ENCODE measurements around the gene DNAJC11. TPM values are rescaled to one million over a fixed set of nuclear protein-coding genes. Genes with fewer than 3 reads are reported as not detected.
A peak's percentile ranks its signal among the peaks of the same experiment; 100 is the strongest.
"Not testable (repeated sequence)": the region's sequence is repeated elsewhere in the genome, so short reads cannot be mapped to it uniquely, and the experiment has no call there.

The DNAJC11 gene, protein sequence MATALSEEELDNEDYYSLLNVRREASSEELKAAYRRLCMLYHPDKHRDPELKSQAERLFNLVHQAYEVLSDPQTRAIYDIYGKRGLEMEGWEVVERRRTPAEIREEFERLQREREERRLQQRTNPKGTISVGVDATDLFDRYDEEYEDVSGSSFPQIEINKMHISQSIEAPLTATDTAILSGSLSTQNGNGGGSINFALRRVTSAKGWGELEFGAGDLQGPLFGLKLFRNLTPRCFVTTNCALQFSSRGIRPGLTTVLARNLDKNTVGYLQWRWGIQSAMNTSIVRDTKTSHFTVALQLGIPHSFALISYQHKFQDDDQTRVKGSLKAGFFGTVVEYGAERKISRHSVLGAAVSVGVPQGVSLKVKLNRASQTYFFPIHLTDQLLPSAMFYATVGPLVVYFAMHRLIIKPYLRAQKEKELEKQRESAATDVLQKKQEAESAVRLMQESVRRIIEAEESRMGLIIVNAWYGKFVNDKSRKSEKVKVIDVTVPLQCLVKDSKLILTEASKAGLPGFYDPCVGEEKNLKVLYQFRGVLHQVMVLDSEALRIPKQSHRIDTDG
- 10 to 100 TPM; 43.0 to 52.1 TPM for total RNA-seq

DNA sequence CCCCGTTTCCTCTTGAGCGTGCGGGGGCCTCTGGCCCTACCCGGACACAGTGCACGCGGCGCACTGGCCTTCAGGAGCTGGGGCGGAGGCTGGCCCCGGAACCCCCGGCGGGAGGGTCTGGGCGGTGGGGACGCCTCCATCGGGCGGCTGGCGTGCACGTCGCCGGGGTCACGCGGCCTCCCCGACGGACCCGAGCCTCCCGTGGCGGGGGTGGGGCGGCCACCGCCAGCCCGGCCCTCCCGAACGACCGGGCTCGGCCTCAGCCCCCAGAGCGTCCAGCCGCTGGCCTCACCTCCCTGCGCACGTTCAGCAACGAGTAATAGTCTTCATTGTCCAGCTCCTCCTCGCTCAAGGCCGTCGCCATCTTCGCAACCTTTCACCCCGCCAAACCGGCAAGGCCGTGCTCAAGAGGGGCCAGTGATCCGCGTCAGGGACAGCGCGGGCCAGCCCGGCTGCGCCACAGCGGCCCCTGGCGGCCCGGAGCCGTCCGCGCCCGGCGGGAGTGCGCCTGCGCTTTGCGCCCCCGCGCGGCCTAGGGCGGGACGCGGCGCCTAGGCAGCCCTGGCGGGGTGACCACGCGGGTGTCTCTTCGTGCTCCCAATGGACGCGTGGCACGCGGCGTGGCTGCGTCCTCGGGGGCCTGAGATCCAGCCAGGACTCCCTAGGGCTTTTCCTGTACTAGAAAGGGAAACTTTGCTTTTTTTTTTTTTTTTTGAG, at the start of gene DNAJC11:
Gene DNAJC11 (minus strand): TSS at position 380 of the 717 bp plus-strand sequence. CDS start 16 bp downstream, at position 364.
- ChIA-PET POLR2A (interaction anchor here (0.6 kb wide), 2 partner anchors 76 to 1025 kb away, joined by 3 to 5 read pairs; no protein-coding TSS in a partner anchor), CTCF (interaction anchor here (0.6 to 1.9 kb wide), 22 partner anchors 8 to 263 kb away, joined by 3 to 7 read pairs (median 3); partner anchors contain the start of genes NOL9 and PLEKHG5)
- peak; percentile 90 for DNase-seq
- Mint-ChIP-seq H3K36me3 (ENCODE audit: low read depth) (no peaks in the 10 kb centered on the region), H3K4me1 (peaks cover 37% of the 10 kb centered on the region), H3K9me3 (no peaks in the 10 kb centered on the region), H3K27ac (peak within 1 kb of the TSS; percentile 92), H3K4me3 (peak within 1 kb of the TSS; percentile 87), H3K27me3 (no peaks in the 10 kb centered on the region)

DNA sequence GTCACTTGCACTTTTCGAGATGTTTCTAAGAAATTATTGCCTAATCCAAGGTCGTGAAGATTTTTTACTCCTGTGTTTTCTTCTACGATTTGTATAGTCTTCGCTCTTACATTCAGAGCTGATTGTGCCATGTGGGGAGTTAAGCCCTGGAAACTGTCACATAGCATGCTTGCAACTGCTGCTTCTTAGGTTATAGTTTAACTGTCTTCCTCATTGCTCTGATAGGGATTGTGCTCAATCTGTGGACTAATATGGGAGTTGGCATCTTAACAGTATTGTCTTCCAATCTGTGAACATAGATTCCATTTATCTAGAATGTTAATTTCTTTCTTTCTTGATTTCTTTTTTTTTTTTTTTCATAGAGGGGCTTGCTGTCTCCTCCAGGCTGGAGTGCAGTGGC, 48.9 kb upstream of the DNAJC11 start:
- peaks cover 36% of the 10 kb centered on the region for H3K27me3 Mint-ChIP-seq
- H3K9me3 Mint-ChIP-seq: no peaks in the 10 kb centered on the region
- no peaks in the 10 kb centered on the region for H3K4me1 Mint-ChIP-seq
- H3K4me3 Mint-ChIP-seq: no peak overlapping the region
- ChIA-PET POLR2A (no interaction called here), CTCF (interaction anchor here (0.6 to 0.7 kb wide), 2 partner anchors 13 to 501 kb away, joined by 3 to 4 read pairs; no protein-coding TSS in a partner anchor)
- no peaks in the 10 kb centered on the region for H3K36me3 Mint-ChIP-seq (ENCODE audit: low read depth)
- DNase-seq: no peak
- no peak overlapping the region for H3K27ac Mint-ChIP-seq

DNA sequence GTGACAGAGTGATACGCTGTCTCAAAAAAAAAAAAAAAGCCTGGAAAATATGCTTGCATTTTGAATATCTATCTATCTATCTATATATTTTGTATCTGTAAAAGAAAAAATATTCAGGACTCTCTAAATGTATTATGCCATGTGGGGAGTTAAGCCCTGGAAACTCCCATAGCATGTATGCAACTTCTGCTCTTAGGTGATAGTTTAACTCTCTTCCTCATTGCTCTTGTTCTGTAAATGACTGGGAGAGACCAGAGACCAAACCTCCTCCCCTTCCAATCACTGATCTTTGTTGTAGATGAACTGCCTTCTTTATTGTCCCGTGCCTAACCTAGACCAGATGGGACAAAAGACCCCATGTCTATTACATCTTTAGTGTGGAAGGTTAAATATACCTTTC, 46.1 kb upstream of the DNAJC11 start:
- no peak for DNase-seq
- Mint-ChIP-seq H3K4me3 (no peak overlapping the region), H3K9me3 (no peaks in the 10 kb centered on the region), H3K36me3 (ENCODE audit: low read depth) (no peaks in the 10 kb centered on the region), H3K27me3 (peaks cover 22% of the 10 kb centered on the region), H3K4me1 (peaks cover 9% of the 10 kb centered on the region), H3K27ac (no peak overlapping the region)
- ChIA-PET POLR2A (no interaction called here), CTCF (no interaction called here)

GRCh38 chr1:6745073-6745472, 43.5 kb upstream of the DNAJC11 start:
- peak; percentile 29 for DNase-seq
- peaks cover 9% of the 10 kb centered on the region for H3K4me1 Mint-ChIP-seq
- peaks cover 14% of the 10 kb centered on the region for H3K27me3 Mint-ChIP-seq
- no peaks in the 10 kb centered on the region for H3K9me3 Mint-ChIP-seq
- H3K27ac Mint-ChIP-seq: no peak overlapping the region
- ChIA-PET POLR2A (no interaction called here), CTCF (interaction anchor here (1.0 kb wide), 1 partner anchor 130 kb away, joined by 3 read pairs; no protein-coding TSS in a partner anchor)
- no peaks in the 10 kb centered on the region for H3K36me3 Mint-ChIP-seq (ENCODE audit: low read depth)
- H3K4me3 Mint-ChIP-seq: no peak overlapping the region

- Mint-ChIP-seq H3K4me3 (no peak overlapping the region), H3K9me3 (no peaks in the 10 kb centered on the region), H3K4me1 (peaks cover 9% of the 10 kb centered on the region), H3K36me3 (ENCODE audit: low read depth) (no peaks in the 10 kb centered on the region), H3K27ac (no peak overlapping the region), H3K27me3 (peaks cover 8% of the 10 kb centered on the region)
- ChIA-PET POLR2A (no interaction called here), CTCF (interaction anchor here (1.3 kb wide), 1 partner anchor 31 kb away, joined by 3 read pairs; no protein-coding TSS in a partner anchor)
- peak; percentile 32 for DNase-seq
These were observed 41.8 kb upstream of the DNAJC11 start for GRCh38 chr1:6743189-6744101.

GRCh38 chr1:6742676-6743188, 41.1 kb upstream of the DNAJC11 start:
- H3K9me3 Mint-ChIP-seq; H3K27ac Mint-ChIP-seq; CTCF ChIA-PET; H3K4me1 Mint-ChIP-seq; H3K4me3 Mint-ChIP-seq; POLR2A ChIA-PET; H3K27me3 Mint-ChIP-seq; H3K36me3 Mint-ChIP-seq (ENCODE audit: low read depth): not testable (repeated sequence)
- DNase-seq: peak; percentile 31

DNA sequence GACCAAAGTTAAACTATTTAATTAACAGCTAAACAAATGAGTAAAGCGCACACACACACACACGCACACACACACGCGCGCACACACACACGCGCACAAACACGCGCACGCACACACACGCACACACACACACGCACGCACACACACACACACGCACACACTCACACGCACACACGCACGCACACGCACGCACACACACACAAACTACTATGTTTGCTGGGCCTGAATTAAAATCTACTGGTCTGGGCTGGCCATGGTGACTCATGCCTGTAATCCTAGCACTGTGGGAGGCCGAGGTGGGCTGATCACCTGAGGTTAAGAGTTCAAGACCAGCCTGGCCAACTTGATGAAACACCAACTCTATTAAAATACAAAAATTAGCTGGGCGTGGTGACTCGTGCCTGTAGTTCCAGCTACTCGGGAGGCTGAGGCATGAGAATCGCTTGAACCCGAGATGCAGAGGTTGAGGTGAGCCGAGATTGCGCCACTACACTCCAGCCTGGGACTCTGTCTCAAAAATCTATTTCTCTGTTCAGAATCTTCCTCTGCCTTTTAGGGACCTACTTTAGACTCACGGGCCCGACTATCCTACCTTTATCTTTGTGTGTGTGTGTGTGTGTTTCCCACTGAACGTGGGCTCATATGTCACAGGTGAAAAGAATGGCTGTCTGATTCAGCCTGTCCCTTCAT, 37.5 kb upstream of the DNAJC11 start:
- ChIA-PET POLR2A (no interaction called here), CTCF (no interaction called here)
- Mint-ChIP-seq H3K4me1 (peaks cover 10% of the 10 kb centered on the region), H3K27ac (no peak overlapping the region), H3K27me3 (peaks cover 8% of the 10 kb centered on the region), H3K36me3 (ENCODE audit: low read depth) (no peaks in the 10 kb centered on the region), H3K4me3 (no peak overlapping the region), H3K9me3 (no peaks in the 10 kb centered on the region)
- DNase-seq: no peak

GRCh38 chr1:6732942-6733341, 31.3 kb upstream of the DNAJC11 start:
- ChIA-PET POLR2A (no interaction called here), CTCF (interaction anchor here (2.1 kb wide), 1 partner anchor 31 kb away, joined by 6 read pairs; the partner anchor contains the start of gene DNAJC11)
- Mint-ChIP-seq H3K27ac (no peak overlapping the region), H3K4me1 (peaks cover 4% of the 10 kb centered on the region), H3K27me3 (peaks cover 15% of the 10 kb centered on the region), H3K36me3 (ENCODE audit: low read depth) (no peaks in the 10 kb centered on the region), H3K9me3 (no peaks in the 10 kb centered on the region), H3K4me3 (no peak overlapping the region)
- DNase-seq: no peak

DNA sequence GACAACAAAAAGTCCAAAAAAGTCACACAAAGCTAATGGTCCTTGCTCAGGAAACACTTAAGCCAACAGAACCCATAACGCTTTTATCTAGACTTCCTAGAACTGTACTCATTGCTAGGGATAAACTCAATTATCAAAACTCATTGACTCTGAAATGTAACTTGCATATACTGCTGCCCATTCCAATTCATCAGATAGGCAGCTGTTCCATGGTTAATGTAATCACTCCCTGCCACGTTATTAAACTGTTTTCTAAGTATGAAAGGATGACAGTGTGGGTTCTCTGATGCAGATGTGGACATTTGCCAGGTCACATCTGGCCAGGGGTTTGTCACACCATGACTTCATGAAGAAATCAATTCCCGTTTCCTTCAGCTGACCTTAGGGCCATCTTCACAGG, 30.3 kb upstream of the DNAJC11 start:
- Mint-ChIP-seq H3K4me1 (peaks cover 4% of the 10 kb centered on the region), H3K27me3 (peaks cover 15% of the 10 kb centered on the region), H3K4me3 (no peak overlapping the region), H3K36me3 (ENCODE audit: low read depth) (no peaks in the 10 kb centered on the region), H3K9me3 (no peaks in the 10 kb centered on the region), H3K27ac (no peak overlapping the region)
- DNase-seq: no peak
- CTCF ChIA-PET: no interaction called here
- POLR2A ChIA-PET: no interaction called here

DNA sequence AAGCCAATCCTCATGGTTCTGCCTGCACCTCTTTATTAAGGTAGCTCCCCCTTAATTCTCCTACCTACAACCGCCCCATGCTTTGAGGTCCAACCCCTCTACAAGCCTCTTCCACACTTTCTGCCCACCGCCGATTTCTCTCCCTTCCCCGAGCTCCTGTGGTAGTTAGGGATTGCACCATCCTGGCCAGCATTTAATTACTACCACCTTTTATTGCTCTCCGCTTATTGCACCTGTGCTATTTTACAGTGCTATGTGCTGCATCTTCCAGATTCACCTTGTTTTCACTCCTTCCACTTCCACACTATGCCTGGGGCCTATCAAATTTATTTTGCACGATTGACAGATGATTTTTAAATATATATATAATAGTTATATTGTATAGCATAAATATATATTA, 29.3 kb upstream of the DNAJC11 start:
- no peak for DNase-seq
- ChIA-PET POLR2A (no interaction called here), CTCF (no interaction called here)
- H3K27me3 Mint-ChIP-seq: peaks cover 13% of the 10 kb centered on the region
- no peaks in the 10 kb centered on the region for H3K36me3 Mint-ChIP-seq (ENCODE audit: low read depth)
- no peaks in the 10 kb centered on the region for H3K9me3 Mint-ChIP-seq
- no peak overlapping the region for H3K4me3 Mint-ChIP-seq
- peaks cover 4% of the 10 kb centered on the region for H3K4me1 Mint-ChIP-seq
- no peak overlapping the region for H3K27ac Mint-ChIP-seq

DNA sequence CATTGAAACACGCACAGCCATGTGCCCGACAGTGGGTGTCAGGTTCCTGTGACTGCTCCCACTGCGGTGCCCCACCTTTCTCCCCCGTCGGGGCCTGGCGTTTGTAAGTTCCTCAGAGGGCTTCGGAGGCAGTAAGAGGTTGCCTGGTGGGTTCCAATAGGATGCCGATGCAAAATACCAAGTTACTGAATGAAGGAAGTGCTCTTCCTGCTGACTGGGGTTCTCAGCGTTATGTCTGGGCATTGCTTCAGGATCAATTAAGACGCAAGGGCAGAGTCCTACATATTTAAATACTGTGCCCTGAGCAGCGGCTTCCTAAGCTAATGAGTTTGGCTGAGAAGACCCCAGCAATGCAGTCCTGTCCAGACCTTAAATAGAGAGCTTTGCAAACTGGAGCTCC, 28.9 kb upstream of the DNAJC11 start:
- Mint-ChIP-seq H3K27me3 (peaks cover 11% of the 10 kb centered on the region), H3K4me1 (peaks cover 4% of the 10 kb centered on the region), H3K4me3 (no peak overlapping the region), H3K9me3 (no peaks in the 10 kb centered on the region), H3K27ac (no peak overlapping the region), H3K36me3 (ENCODE audit: low read depth) (no peaks in the 10 kb centered on the region)
- CTCF ChIA-PET: no interaction called here
- POLR2A ChIA-PET: no interaction called here
- no peak for DNase-seq

DNA sequence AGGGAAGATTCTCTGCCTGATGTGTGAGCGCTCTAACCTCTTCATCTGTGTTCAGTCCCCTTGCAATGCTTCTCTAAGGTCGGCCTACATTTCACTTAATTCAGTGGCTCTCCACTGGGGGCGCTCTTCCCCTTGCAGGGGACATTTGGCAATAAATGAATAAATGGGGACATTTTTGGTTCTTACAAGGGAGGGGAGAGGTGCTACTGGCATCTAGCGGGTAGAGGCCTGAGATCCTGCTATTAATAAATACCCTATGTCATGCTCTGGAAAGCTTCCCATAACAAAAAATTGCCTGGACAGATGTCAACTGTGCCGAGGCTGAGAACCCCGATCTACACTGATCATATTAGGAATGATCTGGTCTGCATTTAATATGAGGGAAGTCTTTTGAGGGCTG, 25.9 kb upstream of the DNAJC11 start:
- peak; percentile 59 for DNase-seq
- ChIA-PET CTCF (no interaction called here), POLR2A (no interaction called here)
- peaks cover 7% of the 10 kb centered on the region for H3K27me3 Mint-ChIP-seq
- H3K4me3 Mint-ChIP-seq: no peak overlapping the region
- no peaks in the 10 kb centered on the region for H3K4me1 Mint-ChIP-seq
- no peak overlapping the region for H3K27ac Mint-ChIP-seq
- no peaks in the 10 kb centered on the region for H3K9me3 Mint-ChIP-seq
- no peaks in the 10 kb centered on the region for H3K36me3 Mint-ChIP-seq (ENCODE audit: low read depth)
